Activated CD8-positive, alpha-beta T cell treated with anti-CD3 and anti-CD28 coated beads for 36 hours (primary cell): ENCODE data around the gene SERPING1. TPM values are rescaled to one million over a fixed set of nuclear protein-coding genes. Genes with fewer than 3 reads are reported as not detected.

Experiments used
- ATAC-seq: fragments of 200-7000 bp; cut with Tn5 transposase; one replicate; pipeline ENCODE4 v1.10.0; 2021; ENCODE audit warnings: mild to moderate bottlenecking, moderate library complexity
- CTCF ChIA-PET: fragments of 350-600 bp; sonication (Branson Sonifier 250); formaldehyde crosslinking; loops from one replicate; lab custom pipeline; 2021; ENCODE audit warnings: antibody characterized with exemption; lab: Charles Lee
- POLR2A ChIA-PET: fragments of 350-600 bp; sonication (Branson Sonifier 250); formaldehyde crosslinking; loops from one replicate; lab custom pipeline; 2021; ENCODE audit warnings: antibody characterized with exemption; lab: Charles Lee
- DNase-seq: peaks from one replicate; pipeline ENCODE4 v3.0.0-alpha.2; 2020
- H3K27ac Mint-ChIP-seq: one replicate; pipeline ENCODE4 v1.8.0; 2021; ENCODE audit warnings: mild to moderate bottlenecking, mixed read lengths
- H3K27me3 Mint-ChIP-seq: one replicate; pipeline ENCODE4 v1.8.0; 2021; ENCODE audit warnings: mixed read lengths
- H3K36me3 Mint-ChIP-seq: one replicate; pipeline ENCODE4 v1.8.0; 2021; ENCODE audit warnings: low read depth, mixed read lengths
- H3K4me1 Mint-ChIP-seq: one replicate; pipeline ENCODE4 v1.8.0; 2021; ENCODE audit warnings: low read depth, mixed read lengths
- H3K4me3 Mint-ChIP-seq: one replicate; pipeline ENCODE4 v1.8.0; 2021; ENCODE audit warnings: mild to moderate bottlenecking, moderate library complexity, mixed read lengths
- H3K9me3 Mint-ChIP-seq: one replicate; pipeline ENCODE4 v1.8.0; 2021; ENCODE audit warnings: mixed read lengths
- CTCF ChIP-seq: fragments of 200-600 bp; IDR thresholded peaks from one replicate; pipeline ENCODE4 v1.8.0; 2022; ENCODE audit warnings: antibody characterized with exemption, mild to moderate bottlenecking
- intact Hi-C: fragments of 100-400 bp; cut with micrococcal nuclease; formaldehyde crosslinking; loops from one replicate; pipeline ENCODE4 v1.10.0; 2022
- total RNA-seq, 2 experiments: library from RNA; stranded (reverse); gene quantifications; one replicate each; pipeline ENCODE4 v1.2.3, GENCODE V29; 2021

SERPING1 gene
- total RNA-seq, 2 experiments from 2014 or later = not detected

GRCh38 chr11:57652662-57653061, 55.2 kb downstream of the SERPING1 start:
- intact Hi-C loops = no loop called here
- Mint-ChIP-seq H3K9me3 (no peaks in the 10 kb centered on the region), H3K27me3 (peaks cover 13% of the 10 kb centered on the region), H3K27ac (peak overlapping the region; percentile 69), H3K36me3 (peaks cover 2% of the 10 kb centered on the region), H3K4me1 (peaks cover 35% of the 10 kb centered on the region), H3K4me3 (peak overlapping the region; percentile 40)
- ChIA-PET CTCF (interaction anchor here (1.2 to 3.1 kb wide), 4 partner anchors 8 to 85 kb away, joined by 3 to 12 read pairs (median 8); partner anchors contain the start of gene UBE2L6), POLR2A (interaction anchor here (1.5 kb wide), 1 partner anchor 85 kb away, joined by 3 read pairs; the partner anchor contains the start of gene UBE2L6)
- DNase-seq = no peak
- TF ChIP-seq CTCF = no peak
- ATAC-seq = no peak

- H3K36me3 Mint-ChIP-seq = peaks cover 2% of the 10 kb centered on the region
- DNase-seq (no peak), ATAC-seq (no peak)
- intact Hi-C loops = no loop called here
- no peak overlapping the region for H3K4me3 Mint-ChIP-seq
- H3K4me1 Mint-ChIP-seq = peaks cover 34% of the 10 kb centered on the region
- no peaks in the 10 kb centered on the region for H3K9me3 Mint-ChIP-seq
- CTCF ChIA-PET = interaction anchor here (1.2 to 3.1 kb wide), 7 partner anchors 9 to 195 kb away, joined by 3 to 12 read pairs (median 6); partner anchors contain the start of gene UBE2L6
- POLR2A ChIA-PET = interaction anchor here (1.5 kb wide), 1 partner anchor 85 kb away, joined by 3 read pairs; the partner anchor contains the start of gene UBE2L6
- H3K27me3 Mint-ChIP-seq = peaks cover 8% of the 10 kb centered on the region
- TF ChIP-seq CTCF = no peak
- peak overlapping the region; percentile 72 for H3K27ac Mint-ChIP-seq
These were observed 55.7 kb downstream of the SERPING1 start for GRCh38 chr11:57653163-57653562.

- H3K27me3 Mint-ChIP-seq = no peaks in the 10 kb centered on the region
- TF ChIP-seq CTCF = no peak
- ATAC-seq (no peak), DNase-seq (no peak)
- peak overlapping the region; percentile 90 for H3K4me3 Mint-ChIP-seq
- peaks cover 23% of the 10 kb centered on the region for H3K36me3 Mint-ChIP-seq
- ChIA-PET CTCF (interaction anchor here (1.1 to 1.3 kb wide), 5 partner anchors 10 to 130 kb away, joined by 3 to 9 read pairs (median 4); partner anchors contain the start of gene UBE2L6), POLR2A (interaction anchor here (0.8 to 3.0 kb wide), 4 partner anchors 10 to 115 kb away, joined by 3 to 28 read pairs (median 4); partner anchors contain the start of genes UBE2L6 and ZDHHC5)
- no peaks in the 10 kb centered on the region for H3K9me3 Mint-ChIP-seq
- H3K27ac Mint-ChIP-seq = peak overlapping the region; percentile 97
- intact Hi-C loops = loop anchor here (1.0 kb wide), 1 partner anchor 10 kb away; no protein-coding TSS in a partner anchor
- H3K4me1 Mint-ChIP-seq = peaks cover 30% of the 10 kb centered on the region
These were observed 59.4 kb downstream of the SERPING1 start for GRCh38 chr11:57656885-57657193.

- DNase-seq (peak; percentile 100), ATAC-seq (peak; percentile 98)
- ChIA-PET POLR2A (interaction anchor here (0.6 to 3.0 kb wide), 9 partner anchors 8 to 935 kb away, joined by 3 to 28 read pairs (median 3); partner anchors contain the start of genes SELENOH, UBE2L6, YPEL4 and ZDHHC5), CTCF (interaction anchor here (1.1 to 1.4 kb wide), 7 partner anchors 9 to 143 kb away, joined by 3 to 9 read pairs (median 4); partner anchors contain the start of gene UBE2L6)
- intact Hi-C loops = loop anchor here (1.0 kb wide), 1 partner anchor 10 kb away; no protein-coding TSS in a partner anchor
- Mint-ChIP-seq H3K36me3 (peaks cover 27% of the 10 kb centered on the region), H3K4me3 (peak within 1 kb of the TSS; percentile 90), H3K27ac (peak within 1 kb of the TSS; percentile 97), H3K27me3 (no peaks in the 10 kb centered on the region), H3K4me1 (peaks cover 33% of the 10 kb centered on the region), H3K9me3 (no peaks in the 10 kb centered on the region)
- no peak for TF ChIP-seq CTCF
These were observed 59.9 kb downstream of the SERPING1 start, which contains the start of gene CLP1 for GRCh38 chr11:57657194-57658022. CLP1 (plus strand) TSS chr11:57657762; CDS start chr11:57659477, 1,715 bp downstream.
